Ishikawa (cell line): ENCODE data around the gene VAV3.

Source experiments
- CEBPB ChIP-seq: IDR thresholded peaks from 2 replicates; pipeline ENCODE4 v1.6.1; 2012
- CREB1 ChIP-seq: IDR thresholded peaks from 2 replicates; pipeline ENCODE4 v1.6.1; 2012; ENCODE audit warnings: low read depth
- EGR1 ChIP-seq: IDR thresholded peaks from 2 replicates; pipeline ENCODE4 v1.6.1; 2012
- FOXM1 ChIP-seq: IDR thresholded peaks from 2 replicates; pipeline ENCODE4 v1.6.1; 2012; ENCODE audit warnings: low read depth, borderline replicate concordance
- RAD21 ChIP-seq: IDR thresholded peaks from 2 replicates; pipeline ENCODE4 v1.6.1; 2012; ENCODE audit warnings: low read depth
- REST ChIP-seq: IDR thresholded peaks from 2 replicates; pipeline ENCODE4 v1.6.1; 2012; ENCODE audit warnings: low read depth, mild to moderate bottlenecking
- TCF12 ChIP-seq: IDR thresholded peaks from 2 replicates; pipeline ENCODE4 v1.6.1; 2012; ENCODE audit warnings: low read depth
- TEAD4 ChIP-seq: IDR thresholded peaks from 2 replicates; pipeline ENCODE4 v1.6.1; 2012
- YY1 ChIP-seq: IDR thresholded peaks from 2 replicates; pipeline ENCODE4 v1.6.1; 2012; ENCODE audit warnings: low read depth

DNA sequence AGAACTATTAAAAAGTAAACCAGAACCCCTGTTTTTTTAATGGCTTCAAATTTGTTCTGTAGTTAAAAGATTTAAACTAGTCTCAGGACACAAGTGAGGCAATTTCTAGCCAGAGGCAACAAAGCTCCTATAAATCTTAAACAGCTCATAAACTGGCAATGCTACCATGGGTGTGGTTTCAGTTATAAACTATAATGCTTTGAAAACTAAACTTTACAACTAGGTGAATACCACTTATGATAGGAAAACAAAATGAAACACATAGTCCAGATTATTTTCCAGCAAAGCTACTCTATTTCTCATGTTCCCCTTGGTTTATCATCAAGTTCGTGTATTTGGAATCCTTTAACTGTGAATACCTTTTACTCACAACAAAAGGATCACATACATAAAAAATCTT is 282.5 kb downstream of the VAV3 start:
- TF ChIP-seq CEBPB (no peak), CREB1 (no peak), REST (no peak), TEAD4 (no peak), YY1 (no peak), RAD21 (no peak), EGR1 (no peak), FOXM1 (no peak), TCF12 (no peak)
